SK-N-SH (cell line): Measurements from ENCODE around the gene SLC47A1. TPM values are rescaled to one million over a fixed set of nuclear protein-coding genes. Genes with fewer than 3 reads are reported as not detected.

Source experiments
- CTCF ChIA-PET: fragments of 300-600, 350-600 bp; formaldehyde crosslinking; extraction: SDS; loops from one replicate; lab custom pipeline; 2021; lab: Yijun Ruan, JAX
- POLR2A ChIA-PET: fragments of 350-600 bp; sonication (Branson Sonifier 250); formaldehyde crosslinking; extraction: SDS; loops from one replicate; lab custom pipeline; 2020; ENCODE audit warnings: antibody characterized with exemption, inconsistent platforms; lab: Yijun Ruan, JAX
- DNase-seq: peaks from one replicate; pipeline ENCODE4 v3.0.0; 2012
- H2AFZ ChIP-seq: fragments of 200-600 bp; sonication (generic); 2 replicates; pipeline ENCODE4 v1.8.1; 2016; ENCODE audit warnings: antibody characterized with exemption, mild to moderate bottlenecking, low read depth
- H3F3A ChIP-seq: fragments of 200-600 bp; sonication (generic); replicated peaks from 2 replicates; pipeline ENCODE3; 2016; ENCODE audit warnings: antibody characterized with exemption, mild to moderate bottlenecking; ENCODE audit not compliant: insufficient read depth
- H3K27ac ChIP-seq, 2 experiments: fragments of 200-500 bp in 1 of 2; fragments of 200-600 bp in 1 of 2; sonication (Bioruptor generic) in 1 of 2; sonication (generic), shearing (Covaris generic) in 1 of 2; 2 replicates each; pipeline versions ENCODE4 v1.5.1 to v1.6.1; 2014 to 2016; ENCODE audit warnings: low read depth in 2 of 2, inconsistent platforms in 1 of 2, low read length in 1 of 2, mild to moderate bottlenecking in 1 of 2, mixed read lengths in 1 of 2
- H3K27me3 ChIP-seq: fragments of 200-600 bp; sonication (generic), shearing (Covaris generic); 2 replicates; pipeline ENCODE4 v1.6.1; 2016; ENCODE audit warnings: mixed run types; ENCODE audit not compliant: insufficient read depth
- H3K36me3 ChIP-seq, 2 experiments: fragments of 200-500 bp in 1 of 2; fragments of 200-600 bp in 1 of 2; sonication (Bioruptor generic) in 1 of 2; sonication (generic) in 1 of 2; replicated peaks in 1 of 2; 2 replicates each; pipeline versions ENCODE3 to v1.5.1; 2014 to 2016; ENCODE audit warnings: low read length in 1 of 2, mild to moderate bottlenecking in 1 of 2; ENCODE audit not compliant: insufficient read depth in 2 of 2, control insufficient read depth in 1 of 2
- H3K4me1 ChIP-seq, 2 experiments: fragments of 200-500 bp in 1 of 2; fragments of 200-600 bp in 1 of 2; sonication (Bioruptor generic) in 1 of 2; sonication (generic), shearing (Covaris generic) in 1 of 2; 2 replicates each; pipeline versions ENCODE4 v1.5.1 to v1.6.1; 2014 to 2016; ENCODE audit warnings: low read depth in 1 of 2, low read length in 1 of 2, mixed run types in 1 of 2; ENCODE audit not compliant: insufficient read depth in 2 of 2, control insufficient read depth in 1 of 2
- H3K4me2 ChIP-seq: fragments of 200-600 bp; sonication (generic), shearing (Covaris generic); 2 replicates; pipeline ENCODE4 v1.6.1; 2017; ENCODE audit warnings: mixed run types
- H3K4me3 ChIP-seq, 2 experiments: fragments of 200-500 bp in 1 of 2; fragments of 200-600 bp in 1 of 2; sonication (Bioruptor generic) in 1 of 2; sonication (generic), shearing (Covaris generic) in 1 of 2; 2 replicates each; pipeline versions ENCODE4 v1.5.1 to v1.8.1; 2014 to 2016; ENCODE audit warnings: low read depth in 2 of 2, inconsistent platforms in 1 of 2, low read length in 1 of 2, mild to moderate bottlenecking in 1 of 2, mixed read lengths in 1 of 2, moderate library complexity in 1 of 2
- H3K79me2 ChIP-seq: fragments of 200-600 bp; sonication (generic); 2 replicates; pipeline ENCODE4 v1.8.1; 2017; ENCODE audit warnings: mild to moderate bottlenecking; ENCODE audit not compliant: insufficient read depth
- H3K9ac ChIP-seq: fragments of 200-600 bp; sonication (generic); 2 replicates; pipeline ENCODE4 v1.6.1; 2017; ENCODE audit warnings: mixed run types
- H3K9me2 ChIP-seq: fragments of 200-600 bp; sonication (generic); 2 replicates; pipeline ENCODE4 v1.6.1; 2017; ENCODE audit warnings: mixed run types
- H3K9me3 ChIP-seq: fragments of 200-600 bp; sonication (generic); 2 replicates; pipeline ENCODE4 v1.6.1; 2017; ENCODE audit warnings: mixed run types, mild to moderate bottlenecking, moderate library complexity
- H4K20me1 ChIP-seq: fragments of 200-600 bp; sonication (generic); 2 replicates; pipeline ENCODE4 v1.6.1; 2017; ENCODE audit warnings: mild to moderate bottlenecking, mixed run types; ENCODE audit not compliant: insufficient read depth
- CHD2 ChIP-seq: fragments of 150-350 bp; IDR thresholded peaks from 2 replicates; pipeline ENCODE4 v1.6.1; 2018; ENCODE audit warnings: low read length; ENCODE audit not compliant: partially characterized antibody
- EP300 ChIP-seq, 2 experiments: IDR thresholded peaks; 2 replicates each; pipeline versions ENCODE4 v1.4.0 to v1.6.1; 2012; ENCODE audit warnings: borderline replicate concordance in 1 of 2, low read depth in 1 of 2, low read length in 1 of 2
- EZH2phosphoT487 ChIP-seq: fragments of 200-600 bp; sonication (generic); IDR thresholded peaks from 2 replicates; pipeline ENCODE4 v1.6.1; 2017; ENCODE audit warnings: low read depth, mixed run types, mild to moderate bottlenecking, antibody characterized with exemption, moderate library complexity, borderline replicate concordance
- FOSL2 ChIP-seq: IDR thresholded peaks from 2 replicates; pipeline ENCODE4 v1.4.0; 2012; ENCODE audit warnings: low read depth, mild to moderate bottlenecking, moderate library complexity, borderline replicate concordance
- FOXM1 ChIP-seq: IDR thresholded peaks from 2 replicates; pipeline ENCODE4 v1.4.0; 2012; ENCODE audit warnings: low read depth, mild to moderate bottlenecking
- MEF2A ChIP-seq: IDR thresholded peaks from 2 replicates; pipeline ENCODE4 v1.4.0; 2012; ENCODE audit warnings: low read depth, borderline replicate concordance
- PBX3 ChIP-seq: IDR thresholded peaks from 2 replicates; pipeline ENCODE4; 2012
- SIN3A ChIP-seq: IDR thresholded peaks from 2 replicates; pipeline ENCODE4 v1.6.1; 2012; ENCODE audit warnings: low read depth, mild to moderate bottlenecking, low read length, moderate library complexity, borderline replicate concordance
- SMC3 ChIP-seq: IDR thresholded peaks from 2 replicates; pipeline ENCODE4 v1.6.1; 2012; ENCODE audit warnings: low read depth, low read length, improper control_type of control experiment
- TAF1 ChIP-seq: IDR thresholded peaks from 2 replicates; pipeline ENCODE4 v1.6.1; 2012; ENCODE audit warnings: low read depth, mild to moderate bottlenecking, low read length, moderate library complexity, borderline replicate concordance
- TCF12 ChIP-seq: IDR thresholded peaks from 2 replicates; pipeline ENCODE4 v1.4.0; 2012
- WGBS: methylation state at CpG from one replicate; pipeline ENCODE4 v1.1.6; 2017; ENCODE audit warnings: low lambda C conversion rate; 5-methylcytosine and 5-hydroxymethylcytosine counted together
- polyA plus RNA-seq, 3 experiments: library from polyadenylated mRNA; depleted of rRNA; stranded (reverse); fragments of >200 nt; gene quantifications; 2 replicates each; pipeline ENCODE4 v1.2.3, GENCODE V29; 2012
- TF ChIP-seq, protein P1 (sequence below): IDR thresholded peaks from 2 replicates; pipeline ENCODE4 v1.4.0; 2012; ENCODE audit warnings: low read depth
- TF ChIP-seq, protein P2 (sequence below): fragments of 200-600 bp; sonication (generic); IDR thresholded peaks from 2 replicates; pipeline ENCODE4 v1.6.1; 2017; ENCODE audit warnings: antibody characterized with exemption, mild to moderate bottlenecking, moderate library complexity
- TF ChIP-seq, protein P3 (sequence below): fragments of 150-350 bp; IDR thresholded peaks from 2 replicates; pipeline ENCODE4 v1.6.1; 2017; ENCODE audit warnings: antibody characterized with exemption, low read length, low read depth, borderline replicate concordance
- TF ChIP-seq, protein P4 (sequence below): IDR thresholded peaks from 2 replicates; pipeline ENCODE4 v1.4.0; 2012; ENCODE audit warnings: low read depth, borderline replicate concordance

The SLC47A1 gene
- polyA plus RNA-seq, 1 of the 3 experiments (the other 2 are of a cell fraction) = 3.5 TPM

GRCh38 chr17:19495828-19496528 lies 37.7 kb upstream of the SLC47A1 start (continued):
- TF ChIP-seq SMC3 = no peak
- TF ChIP-seq, protein P1, sequence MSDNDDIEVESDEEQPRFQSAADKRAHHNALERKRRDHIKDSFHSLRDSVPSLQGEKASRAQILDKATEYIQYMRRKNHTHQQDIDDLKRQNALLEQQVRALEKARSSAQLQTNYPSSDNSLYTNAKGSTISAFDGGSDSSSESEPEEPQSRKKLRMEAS = no peak

DNA sequence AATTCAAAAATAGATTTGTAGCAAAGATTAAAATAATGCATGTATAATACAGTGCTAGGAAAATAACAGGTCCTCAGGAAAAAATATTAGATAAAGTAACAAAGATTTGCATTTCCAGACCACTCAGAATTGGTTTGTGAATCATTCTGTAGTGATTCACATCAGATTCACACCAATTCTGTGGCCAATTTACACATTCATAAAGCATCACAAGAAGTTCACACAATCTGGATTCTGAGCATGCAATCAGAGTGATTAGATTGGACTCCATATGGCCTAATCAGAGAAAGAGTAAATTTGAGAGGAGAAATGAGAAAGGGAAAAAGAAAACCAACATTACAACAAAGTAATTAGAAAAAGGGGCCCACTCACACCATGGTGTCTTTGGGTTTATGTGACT lies 36.0 kb upstream of the SLC47A1 start:
- H3K9ac ChIP-seq = no peak overlapping the region
- H3K27me3 ChIP-seq = no peaks in the 10 kb centered on the region
- H3K27ac ChIP-seq = no peak overlapping the region
- H3K4me1 ChIP-seq = no peaks in the 10 kb centered on the region
- H3K36me3 ChIP-seq = no peaks in the 10 kb centered on the region
- no peak for TF ChIP-seq TCF12
- no peak for TF ChIP-seq SMC3
- TF ChIP-seq, protein P2, sequence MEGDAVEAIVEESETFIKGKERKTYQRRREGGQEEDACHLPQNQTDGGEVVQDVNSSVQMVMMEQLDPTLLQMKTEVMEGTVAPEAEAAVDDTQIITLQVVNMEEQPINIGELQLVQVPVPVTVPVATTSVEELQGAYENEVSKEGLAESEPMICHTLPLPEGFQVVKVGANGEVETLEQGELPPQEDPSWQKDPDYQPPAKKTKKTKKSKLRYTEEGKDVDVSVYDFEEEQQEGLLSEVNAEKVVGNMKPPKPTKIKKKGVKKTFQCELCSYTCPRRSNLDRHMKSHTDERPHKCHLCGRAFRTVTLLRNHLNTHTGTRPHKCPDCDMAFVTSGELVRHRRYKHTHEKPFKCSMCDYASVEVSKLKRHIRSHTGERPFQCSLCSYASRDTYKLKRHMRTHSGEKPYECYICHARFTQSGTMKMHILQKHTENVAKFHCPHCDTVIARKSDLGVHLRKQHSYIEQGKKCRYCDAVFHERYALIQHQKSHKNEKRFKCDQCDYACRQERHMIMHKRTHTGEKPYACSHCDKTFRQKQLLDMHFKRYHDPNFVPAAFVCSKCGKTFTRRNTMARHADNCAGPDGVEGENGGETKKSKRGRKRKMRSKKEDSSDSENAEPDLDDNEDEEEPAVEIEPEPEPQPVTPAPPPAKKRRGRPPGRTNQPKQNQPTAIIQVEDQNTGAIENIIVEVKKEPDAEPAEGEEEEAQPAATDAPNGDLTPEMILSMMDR = no peak
- no peak for TF ChIP-seq FOSL2
- TF ChIP-seq EP300 (IDR thresholded peaks at IDR 0.05; ENCODE audit: borderline replicate concordance in 1 of 2, low read depth in 1 of 2, low read length in 1 of 2) = no peak
- TF ChIP-seq, protein P3, sequence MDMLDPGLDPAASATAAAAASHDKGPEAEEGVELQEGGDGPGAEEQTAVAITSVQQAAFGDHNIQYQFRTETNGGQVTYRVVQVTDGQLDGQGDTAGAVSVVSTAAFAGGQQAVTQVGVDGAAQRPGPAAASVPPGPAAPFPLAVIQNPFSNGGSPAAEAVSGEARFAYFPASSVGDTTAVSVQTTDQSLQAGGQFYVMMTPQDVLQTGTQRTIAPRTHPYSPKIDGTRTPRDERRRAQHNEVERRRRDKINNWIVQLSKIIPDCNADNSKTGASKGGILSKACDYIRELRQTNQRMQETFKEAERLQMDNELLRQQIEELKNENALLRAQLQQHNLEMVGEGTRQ = no peak
- TF ChIP-seq EZH2phosphoT487 = no peak
- no peak for TF ChIP-seq FOXM1
- TF ChIP-seq, protein P1 = no peak
- TF ChIP-seq TAF1 = no peak
- no peak overlapping the region for H2AFZ ChIP-seq
- H3K9me3 ChIP-seq = no peaks in the 10 kb centered on the region
- CTCF ChIA-PET = interaction anchor here (1.3 kb wide), 2 partner anchors 16 to 174 kb away, joined by 3 read pairs; no protein-coding TSS in a partner anchor
- DNase-seq = no peak
- no peaks in the 10 kb centered on the region for H3F3A ChIP-seq
- H3K9me2 ChIP-seq = no peaks in the 10 kb centered on the region
- no peak overlapping the region for H3K4me3 ChIP-seq
- no peaks in the 10 kb centered on the region for H3K79me2 ChIP-seq
- H4K20me1 ChIP-seq = no peaks in the 10 kb centered on the region
- H3K4me2 ChIP-seq = no peak overlapping the region
- POLR2A ChIA-PET = no interaction called here

DNA sequence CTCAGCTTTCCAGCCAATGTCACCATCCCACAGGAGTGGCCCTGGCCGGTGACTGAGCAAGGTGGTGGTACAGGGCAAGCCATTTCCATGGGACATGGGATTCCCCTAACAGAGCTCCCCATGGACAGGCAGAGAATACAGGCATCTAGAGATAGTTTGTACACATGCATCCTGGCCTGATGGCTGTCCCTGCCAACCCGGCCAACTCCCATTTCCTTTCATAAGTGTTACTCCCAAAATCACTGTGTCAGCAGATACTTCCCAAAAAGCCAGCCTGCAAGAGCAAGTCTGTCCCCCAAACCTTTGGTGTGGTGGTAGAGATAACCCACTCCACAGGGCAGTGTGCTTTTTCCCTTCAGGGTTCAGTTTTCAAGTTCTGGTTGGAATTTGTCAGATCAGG lies 32.4 kb upstream of the SLC47A1 start:
- CTCF ChIA-PET = no interaction called here

More for the DNA sequence above, 32.4 kb upstream of the SLC47A1 start:
- no peak for DNase-seq
- Histone ChIP-seq H3K36me3 (no peaks in the 10 kb centered on the region), H4K20me1 (no peaks in the 10 kb centered on the region), H3K27me3 (no peaks in the 10 kb centered on the region), H3F3A (peaks cover 3% of the 10 kb centered on the region), H3K9ac (no peak overlapping the region), H3K4me1 (no peaks in the 10 kb centered on the region), H3K4me2 (no peak overlapping the region), H3K27ac (no peak overlapping the region), H3K9me3 (no peaks in the 10 kb centered on the region), H3K79me2 (no peaks in the 10 kb centered on the region), H3K9me2 (no peaks in the 10 kb centered on the region), H3K4me3 (no peak overlapping the region), H2AFZ (no peak overlapping the region)
- POLR2A ChIA-PET = no interaction called here
- TF ChIP-seq FOXM1 (no peak), CHD2 (no peak), TAF1 (no peak), SIN3A (no peak), MEF2A (no peak), SMC3 (no peak), PBX3 (no peak)
- TF ChIP-seq, protein P1 = no peak
- TF ChIP-seq, protein P4, sequence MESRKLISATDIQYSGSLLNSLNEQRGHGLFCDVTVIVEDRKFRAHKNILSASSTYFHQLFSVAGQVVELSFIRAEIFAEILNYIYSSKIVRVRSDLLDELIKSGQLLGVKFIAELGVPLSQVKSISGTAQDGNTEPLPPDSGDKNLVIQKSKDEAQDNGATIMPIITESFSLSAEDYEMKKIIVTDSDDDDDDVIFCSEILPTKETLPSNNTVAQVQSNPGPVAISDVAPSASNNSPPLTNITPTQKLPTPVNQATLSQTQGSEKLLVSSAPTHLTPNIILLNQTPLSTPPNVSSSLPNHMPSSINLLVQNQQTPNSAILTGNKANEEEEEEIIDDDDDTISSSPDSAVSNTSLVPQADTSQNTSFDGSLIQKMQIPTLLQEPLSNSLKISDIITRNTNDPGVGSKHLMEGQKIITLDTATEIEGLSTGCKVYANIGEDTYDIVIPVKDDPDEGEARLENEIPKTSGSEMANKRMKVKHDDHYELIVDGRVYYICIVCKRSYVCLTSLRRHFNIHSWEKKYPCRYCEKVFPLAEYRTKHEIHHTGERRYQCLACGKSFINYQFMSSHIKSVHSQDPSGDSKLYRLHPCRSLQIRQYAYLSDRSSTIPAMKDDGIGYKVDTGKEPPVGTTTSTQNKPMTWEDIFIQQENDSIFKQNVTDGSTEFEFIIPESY = no peak
- 82% methylated on average over 2 of the region's 2 CpGs for WGBS
